Midbrain (tissue), 1 donor: ENCODE data around the gene ZMIZ1.

Experiments used
- DNase-seq: peaks from one replicate; lab custom pipeline; 2025; lab: John Stamatoyannopoulos, UW

The ZMIZ1 gene

GRCh38 chr10:79097021-79097872 lies 28.5 kb downstream of the ZMIZ1 start:
- DNase-seq = no peak

- DNase-seq = no peak
These were observed 29.3 kb downstream of the ZMIZ1 start for GRCh38 chr10:79098061-79098460.

- no peak for DNase-seq
These were observed 29.8 kb downstream of the ZMIZ1 start for GRCh38 chr10:79098596-79099015.

- no peak for DNase-seq
These were observed 31.2 kb downstream of the ZMIZ1 start for GRCh38 chr10:79099898-79100448.

DNA sequence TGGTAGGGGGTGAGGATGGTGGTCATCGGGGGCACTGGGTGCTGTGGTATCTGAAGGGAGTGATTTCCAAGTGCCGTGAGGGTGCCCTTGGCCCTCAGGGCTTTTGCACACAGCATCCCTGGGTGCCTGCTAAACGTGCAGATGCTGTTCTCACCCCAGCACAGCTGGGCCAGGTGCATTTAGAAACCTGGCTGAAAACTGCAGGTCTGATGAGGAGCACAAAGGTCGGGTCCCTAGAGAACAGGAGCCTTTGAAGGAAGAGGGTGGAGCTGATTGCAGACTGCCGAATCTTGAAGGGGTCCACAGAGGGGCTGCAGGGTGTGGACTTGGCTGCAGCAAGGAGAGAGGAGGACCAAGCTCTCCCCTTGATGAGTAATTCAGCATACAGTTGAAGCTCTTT lies 32.0 kb downstream of the ZMIZ1 start:
- DNase-seq = no peak

GRCh38 chr10:79101560-79102497 lies 33.1 kb downstream of the ZMIZ1 start:
- no peak for DNase-seq

DNA sequence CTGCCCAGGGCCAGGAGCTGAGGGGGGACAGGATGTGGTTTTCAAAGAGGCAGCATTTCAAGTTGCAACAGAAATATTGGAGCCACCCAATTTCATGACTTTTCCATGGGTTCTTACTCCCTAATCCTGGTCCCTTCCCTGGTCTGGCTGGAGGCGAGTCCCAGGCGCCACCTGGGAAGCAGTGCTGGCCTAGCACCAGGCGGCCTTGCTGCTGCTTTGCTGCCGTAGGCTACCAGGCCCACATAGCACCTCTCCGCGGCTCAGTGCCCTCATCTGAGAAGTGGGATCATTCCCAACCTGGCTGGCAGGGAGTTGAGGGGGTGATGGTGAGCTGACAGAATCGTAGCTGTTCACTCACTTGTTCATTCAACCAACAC lies 33.7 kb downstream of the ZMIZ1 start:
- DNase-seq = no peak

GRCh38 chr10:79103129-79103528 lies 34.4 kb downstream of the ZMIZ1 start:
- no peak for DNase-seq

DNA sequence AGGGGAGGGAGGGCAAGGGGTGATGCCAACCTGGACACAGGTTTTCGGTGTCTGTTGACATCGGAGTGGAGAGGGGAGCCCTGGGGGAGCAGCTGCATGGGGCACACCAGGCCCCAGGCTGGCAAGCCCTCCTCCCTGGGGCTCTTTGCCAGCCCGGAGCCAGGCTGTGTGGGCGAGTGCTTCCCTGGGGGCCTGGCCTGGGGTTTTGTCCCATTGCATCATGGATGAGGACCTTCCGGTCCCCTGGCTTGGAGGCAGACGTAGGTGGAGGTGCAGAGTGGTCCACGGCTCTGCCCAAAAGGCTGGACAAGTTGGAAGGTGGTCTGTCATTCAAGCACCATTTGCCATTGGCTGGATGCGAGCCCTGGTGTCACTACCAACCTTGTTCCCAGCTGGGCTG lies 34.8 kb downstream of the ZMIZ1 start:
- no peak for DNase-seq

DNA sequence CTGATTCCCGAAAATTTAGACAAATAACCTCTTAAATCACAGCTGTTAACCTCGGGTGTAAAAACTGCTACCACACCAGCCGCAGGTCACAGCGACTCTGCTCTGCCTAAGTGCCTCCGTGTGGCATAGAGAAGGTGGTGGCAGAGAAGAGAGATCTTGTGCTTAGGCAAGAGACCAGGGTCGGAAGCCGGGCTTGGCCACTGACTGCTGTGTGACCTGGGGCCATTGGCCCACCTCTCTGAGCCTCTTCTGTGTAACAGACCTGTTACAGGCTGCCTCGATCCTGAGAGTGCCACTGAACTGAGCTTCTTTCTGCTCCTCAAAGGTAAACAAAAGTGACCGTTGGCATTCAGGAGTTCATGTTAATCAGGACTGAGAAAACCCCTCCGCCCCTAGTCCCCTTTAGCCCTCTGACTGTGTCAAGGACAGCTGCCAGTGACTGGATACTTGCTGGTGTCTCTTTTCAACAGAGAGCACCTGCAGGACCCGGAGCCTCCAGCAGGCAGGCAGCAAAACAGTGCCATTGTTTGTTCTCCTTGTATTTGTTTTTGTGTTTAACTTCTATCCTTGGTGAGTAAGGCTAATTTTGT lies 36.5 kb downstream of the ZMIZ1 start:
- no peak for DNase-seq

DNA sequence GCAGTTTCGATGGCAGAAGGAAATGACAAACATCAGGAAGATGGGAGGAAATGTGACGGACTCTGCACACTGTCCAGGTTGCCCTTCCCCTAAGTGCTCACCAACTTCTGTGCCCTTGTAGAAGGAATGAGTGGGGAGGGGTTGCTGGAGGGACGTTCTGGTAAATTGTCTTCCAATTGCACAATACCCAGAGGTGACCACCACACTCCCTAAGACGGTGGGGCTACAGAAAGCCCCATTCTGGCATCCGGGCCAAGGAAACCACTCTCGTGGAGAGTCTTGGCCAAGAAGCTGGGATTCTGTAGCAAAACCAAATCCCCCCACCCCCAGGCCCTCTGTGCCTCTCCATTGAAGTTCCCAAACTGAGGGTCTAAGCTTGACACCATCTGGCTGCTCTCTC lies 37.1 kb downstream of the ZMIZ1 start:
- no peak for DNase-seq

- no peak for DNase-seq
These were observed 37.7 kb downstream of the ZMIZ1 start for GRCh38 chr10:79106256-79107050.

- no peak for DNase-seq
These were observed 39.0 kb downstream of the ZMIZ1 start for GRCh38 chr10:79107736-79108264.

- DNase-seq = no peak
These were observed 40.0 kb downstream of the ZMIZ1 start for GRCh38 chr10:79108728-79109127.

DNA sequence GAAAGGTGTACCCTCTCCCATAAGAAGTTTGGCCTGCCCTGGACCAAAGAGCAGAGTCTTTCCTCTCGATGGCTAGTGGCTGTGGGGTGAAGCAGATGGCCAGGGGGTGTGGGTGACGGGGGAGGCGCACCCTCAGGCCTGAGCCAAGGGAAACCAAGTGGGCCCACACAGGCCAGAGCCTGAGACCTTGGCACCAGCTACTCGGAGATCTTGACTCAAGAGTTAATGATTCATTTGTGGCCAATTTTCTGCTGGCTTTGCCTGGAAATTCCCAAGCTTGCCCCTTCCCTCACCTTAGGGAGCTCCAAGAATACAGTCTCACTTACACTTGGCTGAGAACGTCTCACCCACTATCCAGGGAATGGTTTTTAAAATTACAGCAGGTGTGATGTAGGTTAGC lies 42.7 kb downstream of the ZMIZ1 start:
- no peak for DNase-seq

GRCh38 chr10:79111846-79112614 lies 43.3 kb downstream of the ZMIZ1 start:
- no peak for DNase-seq

DNA sequence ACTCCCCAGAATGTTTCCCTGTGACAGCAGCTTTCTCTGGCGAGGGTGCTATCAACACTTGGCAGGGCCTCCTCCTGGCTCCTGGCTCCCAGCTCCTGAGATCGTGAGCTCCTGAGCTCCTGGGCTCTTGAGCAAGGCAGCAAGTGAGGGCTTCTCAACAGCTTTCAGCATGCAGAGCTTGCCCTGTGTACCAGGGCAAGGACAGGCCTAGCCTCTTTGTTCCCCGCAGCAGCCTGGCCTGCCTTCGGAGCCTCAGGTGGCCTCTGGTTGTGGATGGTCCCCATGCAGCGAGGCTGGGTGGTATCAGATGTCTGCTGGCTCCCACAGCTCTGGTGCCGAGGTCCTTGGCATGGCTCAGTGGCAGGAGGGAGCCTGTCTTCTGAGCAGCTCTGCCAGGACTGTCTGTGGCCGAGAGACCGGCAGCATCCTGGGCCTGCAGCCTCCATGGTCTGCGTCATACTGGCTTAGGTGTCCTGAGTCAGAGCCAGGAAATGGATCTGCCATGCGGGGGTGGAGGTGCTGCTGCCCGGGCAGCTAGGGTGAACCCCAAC lies 44.2 kb downstream of the ZMIZ1 start:
- DNase-seq = no peak

DNA sequence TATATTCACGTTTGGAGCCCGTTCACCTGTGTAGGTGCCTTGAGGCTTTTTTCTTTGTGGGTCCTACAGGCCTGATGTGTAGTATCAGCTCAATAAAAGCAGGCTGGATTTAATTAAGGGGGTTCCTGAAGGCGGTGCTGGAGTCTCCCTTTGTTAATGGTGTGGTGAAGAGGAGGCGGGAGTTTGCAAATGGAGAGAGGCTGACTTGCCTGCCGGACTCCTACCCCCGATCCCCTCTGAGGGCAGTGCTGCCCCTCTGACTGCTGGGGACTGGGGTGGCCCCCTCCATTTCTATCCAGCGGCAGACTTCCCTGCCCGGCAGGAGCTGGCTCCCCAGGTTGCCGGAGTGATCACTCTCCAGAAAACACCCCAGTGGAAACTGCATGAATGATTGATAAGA lies 45.1 kb downstream of the ZMIZ1 start:
- DNase-seq = no peak

GRCh38 chr10:79115302-79115701 lies 46.5 kb downstream of the ZMIZ1 start:
- DNase-seq = no peak

DNA sequence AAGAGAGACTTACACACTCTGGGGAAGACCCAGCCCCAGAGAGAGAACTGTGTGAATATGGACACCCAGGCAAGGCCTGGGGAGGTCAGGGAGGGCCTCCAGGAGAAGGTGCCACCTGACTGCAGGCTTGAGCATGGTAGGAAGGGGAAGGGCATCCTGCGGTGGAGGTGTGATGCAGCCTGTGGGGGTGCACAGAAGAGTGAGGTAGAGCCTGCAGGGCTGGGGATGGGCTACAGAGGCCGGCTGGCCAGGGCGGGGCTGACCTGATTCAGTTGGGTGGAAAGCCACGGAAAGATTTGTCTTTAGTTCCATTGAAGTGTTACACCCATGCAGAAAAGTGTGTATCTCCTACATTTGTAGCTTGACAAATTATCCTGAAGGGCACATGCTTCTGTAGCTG lies 47.6 kb downstream of the ZMIZ1 start:
- no peak for DNase-seq
